ENCODE measurements around the gene DDN. TPM values are rescaled to one million over a fixed set of nuclear protein-coding genes. Genes with fewer than 3 reads are reported as not detected.

Gene DDN
- total and polyA plus RNA-seq, 2 donors (not counting 3 experiments of a cell fraction or from before 2014, with no cell fraction given), result 0.07 to 0.22 TPM

GRCh38 chr12:48968467-48968866 is 30.7 kb downstream of the DDN start:
- intact Hi-C loops (cut with micrococcal nuclease) (no loop called here), dilution Hi-C loops (cut with MboI; ENCODE audit: extremely low pct_ligation_motif_present, low sequenced_read_pairs) (no loop called here)
- no peak for FAIRE-seq
- no peak overlapping the region for H3K4me2 ChIP-seq (ENCODE audit: insufficient read depth, low read length)
- no peak for TF ChIP-seq MYC (IDR thresholded peaks at IDR 0.05; ENCODE audit: low read depth, low read length)
- no peak for TF ChIP-seq EZH2 (IDR thresholded peaks at IDR 0.05; ENCODE audit: borderline replicate concordance, low read depth, low read length, severe bottlenecking)
- TF ChIP-seq POLR2AphosphoS5 (IDR thresholded peaks at IDR 0.05; ENCODE audit: insufficient read depth, low read depth, low read length), result no peak
- no peak for TF ChIP-seq JUN (IDR thresholded peaks at IDR 0.05; ENCODE audit: borderline replicate concordance, insufficient read depth, insufficient read length, low read depth)
- no peak for TF ChIP-seq CTCF (IDR thresholded peaks at IDR 0.05; ENCODE audit: extremely low read depth in 1 of 2, insufficient read depth in 1 of 2, low read depth in 1 of 2, low read length in 2 of 2)
- TF ChIP-seq FOS (IDR thresholded peaks at IDR 0.05; ENCODE audit: borderline replicate concordance, insufficient read depth, low read length), result no peak
- no peak for TF ChIP-seq MAX (IDR thresholded peaks at IDR 0.05; ENCODE audit: insufficient read depth, insufficient read length)
- TF ChIP-seq POLR2A (IDR thresholded peaks at IDR 0.05; ENCODE audit: low read depth, low read length), result no peak
- TF ChIP-seq GATA2 (IDR thresholded peaks at IDR 0.05; ENCODE audit: insufficient read depth, insufficient read length, low read depth, low read length), result no peak
- no peaks in the 10 kb centered on the region for H3K9me3 ChIP-seq (replicated peaks; ENCODE audit: control insufficient read depth, insufficient read depth, low read length)
- no peak overlapping the region for H3K27ac ChIP-seq (ENCODE audit: insufficient read depth, low read depth, low read length)
- BruUV-seq (replicated peaks), result no TSS peak
- no peaks in the 10 kb centered on the region for H3K79me2 ChIP-seq (ENCODE audit: control insufficient read depth, insufficient read depth, low read length)
- H3K27me3 ChIP-seq (ENCODE audit: control insufficient read depth in 2 of 2, insufficient read depth in 2 of 2, low read length in 2 of 2), result peaks cover 53 to 54% of the 10 kb centered on the region in 2 experiments
- H3K36me3 ChIP-seq (ENCODE audit: control insufficient read depth in 2 of 2, extremely low read depth in 1 of 2, insufficient read depth in 2 of 2, low read length in 2 of 2), result no peaks in the 10 kb centered on the region
- H3K9me1 ChIP-seq (replicated peaks; ENCODE audit: control insufficient read depth, extremely low read depth, insufficient read depth, low read length), result no peaks in the 10 kb centered on the region
- ChIA-PET CTCF (interaction anchor here (1.3 to 7.3 kb wide), 5 partner anchors 10 to 115 kb away, joined by 4 to 64 read pairs (median 16); partner anchors contain the start of gene WNT1), POLR2A (no interaction called here)
- DNase-seq (ENCODE audit: low read depth, low spot score), result no peak
- H3K9ac ChIP-seq (replicated peaks; ENCODE audit: extremely low read depth, insufficient read depth, low read length), result no peak overlapping the region
- no peak overlapping the region for H2AFZ ChIP-seq (ENCODE audit: low read depth, low read length)
- H3K4me1 ChIP-seq (ENCODE audit: control insufficient read depth, extremely low read depth, insufficient read depth, low read length), result no peaks in the 10 kb centered on the region
- no peak overlapping the region for H3K4me3 ChIP-seq (replicated peaks in 1 of 3; ENCODE audit: insufficient read depth in 1 of 3, low read depth in 1 of 3, low read length in 3 of 3)
- H4K20me1 ChIP-seq (replicated peaks; ENCODE audit: control insufficient read depth, extremely low read depth, insufficient read depth, low read length), result no peaks in the 10 kb centered on the region

Data from endothelial cell of umbilical vein (primary cell).